SIG-M5 (cell line): ENCODE data around the gene GPR137C.
"Not testable (repeated sequence)": the region's sequence is repeated elsewhere in the genome, so short reads cannot be mapped to it uniquely, and the experiment has no call there.

Experiments
- DNase-seq: peaks from one replicate; lab custom pipeline; 2025; lab: John Stamatoyannopoulos, UW

Gene GPR137C

GRCh38 chr14:52568454-52568853, 15.8 kb downstream of the GPR137C start:
- not testable (repeated sequence) for DNase-seq

DNA sequence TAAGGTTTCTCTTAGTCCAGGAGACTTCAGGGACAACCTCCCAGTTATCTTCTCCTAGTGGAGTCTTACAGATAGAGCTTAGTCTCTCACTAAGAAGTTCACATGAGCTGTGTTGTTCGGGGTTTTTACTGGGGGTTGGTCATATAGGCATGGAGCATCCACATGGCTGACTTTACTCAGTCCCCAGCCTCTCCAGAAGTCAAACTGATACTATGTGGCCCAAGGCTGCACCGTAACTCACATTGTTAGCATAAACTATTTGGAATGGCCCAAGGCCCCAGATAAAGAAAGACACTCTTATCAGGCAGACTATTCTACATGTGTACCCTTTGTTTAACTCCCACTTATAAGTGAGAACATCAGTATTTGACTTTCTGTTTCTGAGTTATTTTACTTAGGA, 23.2 kb downstream of the GPR137C start:
- DNase-seq: no peak

- DNase-seq: no peak
Observed at GRCh38 chr14:52583544-52583943, 30.9 kb downstream of the GPR137C start.

DNA sequence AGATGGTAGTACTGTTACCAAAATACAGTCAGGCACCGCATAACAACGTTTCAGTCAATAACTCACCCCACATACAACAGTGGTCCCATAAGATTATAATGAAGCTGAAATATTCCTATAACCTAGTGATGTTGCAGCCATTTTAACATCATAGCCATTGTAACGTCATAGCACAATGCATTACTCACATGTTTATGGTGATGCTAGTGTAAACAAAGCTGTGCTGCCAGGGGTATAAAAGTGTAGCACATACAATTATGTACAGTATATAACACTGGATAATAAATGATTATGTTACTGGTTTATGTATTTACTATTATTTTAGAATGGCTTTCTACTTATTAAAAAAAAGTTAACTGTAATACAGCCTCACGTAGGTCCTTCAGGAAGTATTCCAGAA, 37.0 kb downstream of the GPR137C start:
- no peak for DNase-seq

DNA sequence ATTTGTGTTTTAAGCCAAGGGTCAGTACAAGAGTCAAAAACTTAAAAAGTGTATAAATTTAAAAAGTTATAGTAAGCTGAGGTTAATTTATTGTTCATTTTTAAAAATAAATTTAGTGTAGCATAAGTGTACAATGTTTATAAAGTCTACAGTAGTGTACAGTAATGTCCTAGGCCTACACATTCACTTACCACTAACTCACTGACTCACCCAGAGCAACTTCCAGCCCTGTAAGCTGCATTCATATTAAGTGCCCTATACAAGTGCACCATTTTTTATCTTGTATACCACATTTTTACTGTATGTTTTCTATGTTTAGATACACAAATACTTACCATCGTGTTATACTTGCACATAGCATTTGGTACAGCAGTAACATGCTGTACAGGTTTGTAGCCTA, 37.7 kb downstream of the GPR137C start:
- DNase-seq: no peak

GRCh38 chr14:52596320-52596719, 43.7 kb downstream of the GPR137C start:
- DNase-seq: no peak

GRCh38 chr14:52596861-52597260, 44.2 kb downstream of the GPR137C start:
- DNase-seq: no peak

GRCh38 chr14:52598568-52598967, 45.9 kb downstream of the GPR137C start:
- DNase-seq: no peak

DNA sequence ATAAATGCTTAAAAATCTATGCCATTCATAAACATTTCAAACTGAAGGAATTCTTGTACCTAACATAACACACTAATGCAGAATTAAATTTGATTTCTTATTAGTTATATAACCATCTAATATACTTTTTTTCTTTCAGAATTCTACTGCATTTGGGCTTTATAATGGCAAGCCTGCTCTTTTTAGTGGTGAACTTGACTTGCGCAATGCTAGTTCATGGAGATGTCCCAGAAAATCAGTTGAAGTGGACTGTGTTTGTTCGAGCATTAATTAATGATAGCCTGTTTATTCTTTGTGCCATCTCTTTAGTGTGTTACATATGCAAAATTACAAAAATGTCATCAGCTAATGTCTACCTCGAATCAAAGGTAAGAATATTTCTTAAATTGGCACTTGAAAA, 47.3 kb downstream of the GPR137C start:
- no peak for DNase-seq

DNA sequence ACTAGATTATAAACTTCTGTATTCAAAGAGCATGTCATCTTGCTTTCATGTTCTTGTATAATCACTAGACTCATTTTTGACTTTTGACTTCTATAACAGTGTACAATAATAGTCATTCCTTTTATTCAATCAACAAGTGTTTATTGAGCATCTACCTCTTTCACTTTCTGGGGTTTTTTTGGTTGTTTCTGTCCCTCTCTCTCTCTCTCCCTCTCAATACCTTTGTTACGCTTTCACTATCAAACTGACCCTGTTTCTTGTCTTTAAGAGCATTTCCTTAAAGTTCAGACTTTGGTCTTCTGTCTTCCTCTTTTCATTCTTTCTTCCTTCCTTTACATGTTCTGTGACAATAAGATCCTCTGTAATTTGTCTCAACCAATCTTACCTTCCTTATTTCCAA, 49.5 kb downstream of the GPR137C start:
- DNase-seq: no peak

DNA sequence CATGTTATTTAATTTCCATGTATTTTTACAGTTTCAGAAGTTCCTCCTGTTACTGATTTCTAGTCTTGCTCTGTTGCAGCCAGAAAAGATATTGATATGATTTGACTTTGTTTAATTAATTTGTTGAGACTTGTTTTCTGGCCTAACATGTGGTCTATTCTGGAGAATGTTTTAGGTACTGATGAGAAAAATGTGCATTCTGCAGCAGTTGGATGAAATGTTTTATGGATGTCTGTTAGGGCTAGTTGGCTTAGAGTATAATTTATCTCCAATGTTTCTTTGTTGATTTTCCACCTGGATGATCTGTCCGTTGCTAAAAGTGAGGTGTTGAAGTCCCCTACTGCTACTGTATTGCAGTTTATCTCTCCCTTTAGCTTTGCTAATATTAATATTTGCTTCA, 54.4 kb downstream of the GPR137C start:
- no peak for DNase-seq

DNA sequence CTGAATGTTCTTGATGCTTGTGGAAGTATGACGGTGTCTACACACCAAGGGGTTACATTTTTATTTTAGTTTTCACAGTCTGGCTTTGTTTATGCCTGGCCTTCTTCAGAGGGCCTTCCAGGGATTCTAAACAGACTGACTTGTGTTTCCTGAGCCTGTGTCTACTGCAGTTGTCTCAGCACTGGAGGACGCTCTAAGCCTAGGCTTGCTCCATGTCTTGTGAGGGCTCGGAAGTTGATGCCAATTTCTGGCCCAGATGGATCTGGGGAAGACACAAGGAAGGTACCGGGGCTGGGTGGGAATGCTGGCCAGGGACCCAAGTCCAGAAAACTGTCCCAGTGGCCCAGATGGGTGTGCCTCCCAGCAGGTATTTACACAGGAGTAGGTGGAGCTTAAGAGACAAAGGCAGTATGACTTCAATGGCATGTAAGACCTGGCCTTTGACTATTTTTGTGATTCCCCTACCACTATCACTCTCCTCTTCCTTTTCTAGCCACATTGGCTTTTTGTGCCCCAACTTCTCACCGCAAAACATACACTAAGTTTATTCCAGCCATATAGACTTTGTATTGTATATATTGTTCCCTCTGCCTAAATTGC, 56.9 kb downstream of the GPR137C start:
- DNase-seq: no peak

- no peak for DNase-seq
Observed at GRCh38 chr14:52610187-52610586, 57.6 kb downstream of the GPR137C start.

DNA sequence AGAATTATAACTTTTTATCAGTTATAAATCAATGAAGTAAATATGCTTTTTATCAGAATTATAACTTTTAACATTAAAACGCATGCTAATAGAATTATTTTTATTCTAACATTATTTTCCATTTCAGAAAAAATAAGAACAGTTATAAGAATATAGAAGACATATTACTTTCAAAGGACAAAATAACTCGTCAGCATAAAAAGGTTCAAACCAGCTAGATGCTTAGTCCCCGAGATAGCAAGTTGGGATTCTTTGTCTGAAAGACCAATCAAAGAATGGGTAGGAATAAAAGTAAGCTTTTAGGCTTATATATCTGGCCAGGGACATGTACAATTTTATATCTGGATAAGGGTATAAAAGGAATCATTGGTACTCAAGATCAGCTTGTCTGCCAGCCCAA, 66.0 kb downstream of the GPR137C start:
- no peak for DNase-seq

DNA sequence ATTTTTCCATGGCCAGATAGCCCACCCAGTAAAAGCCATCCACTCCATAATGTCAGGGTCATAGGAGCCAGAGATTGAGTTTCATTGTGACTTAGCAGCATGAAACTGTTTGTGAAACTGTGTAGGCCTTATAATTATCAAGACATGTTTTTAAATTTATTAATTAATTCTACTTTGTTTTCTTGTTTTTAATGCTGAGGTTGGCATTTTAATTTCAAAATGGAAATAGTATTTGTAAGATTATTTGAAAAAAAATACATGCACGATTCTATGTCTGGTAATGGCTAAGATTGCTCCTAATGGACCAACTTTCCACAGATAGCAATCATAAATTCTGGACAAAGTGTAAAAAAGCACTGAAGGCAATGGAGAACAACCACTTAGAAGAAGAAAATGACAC, 67.1 kb downstream of the GPR137C start:
- DNase-seq: no peak

DNA sequence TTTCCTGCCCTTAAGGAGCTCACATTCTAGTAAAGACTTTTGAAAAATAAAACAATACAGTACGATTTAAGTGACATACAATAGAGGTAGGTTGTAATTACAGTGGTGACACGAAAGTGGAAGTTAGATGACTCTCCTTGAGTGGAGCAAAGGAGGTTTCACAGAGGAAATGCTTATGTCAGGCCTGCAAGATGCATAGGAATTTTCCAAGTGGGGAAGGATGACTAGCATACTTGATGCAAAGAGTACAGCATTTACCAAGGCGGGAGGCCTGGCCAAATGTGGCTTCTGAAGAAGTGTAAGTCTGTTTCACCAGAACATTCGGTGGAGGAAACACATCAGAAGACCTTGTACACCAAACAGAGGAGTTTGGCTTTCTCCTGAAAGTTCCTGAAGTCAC, 87.5 kb downstream of the GPR137C start:
- no peak for DNase-seq

DNA sequence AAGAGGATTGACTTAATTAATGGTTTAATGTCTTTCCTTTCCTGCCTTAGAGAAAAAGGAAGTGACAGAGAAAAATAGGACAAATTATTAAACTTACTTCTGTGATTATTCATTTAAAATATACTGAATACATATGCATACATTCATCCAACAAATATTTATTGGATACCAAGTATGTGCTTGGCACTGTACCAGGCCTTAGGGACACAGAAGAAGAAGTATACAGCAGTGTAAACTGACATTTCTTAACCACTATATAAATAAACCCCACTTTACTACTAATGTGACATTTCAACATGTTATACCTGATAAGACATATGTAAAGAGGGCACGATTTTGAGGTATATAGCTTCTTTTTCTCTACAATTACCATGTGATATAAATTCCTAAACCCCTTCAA, 89.1 kb downstream of the GPR137C start:
- no peak for DNase-seq

DNA sequence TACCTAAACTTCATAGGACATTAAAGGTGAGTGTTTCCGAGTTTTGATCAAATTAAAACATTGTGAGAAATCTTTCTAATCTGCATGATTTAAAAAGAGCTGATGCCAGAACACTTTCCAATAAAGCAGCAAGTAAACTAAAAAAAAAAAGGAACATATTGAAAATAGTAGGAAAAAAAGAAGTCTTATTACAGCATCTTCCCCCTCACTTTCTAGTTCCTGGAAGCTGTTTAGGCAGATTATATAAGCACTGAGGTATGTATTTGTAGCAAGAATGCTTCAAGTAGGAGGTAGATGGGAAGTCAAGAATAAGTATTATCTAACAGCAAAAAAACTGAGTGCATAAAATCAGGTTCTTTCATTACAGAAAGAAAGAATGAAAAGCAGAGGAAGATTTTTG, 96.9 kb downstream of the GPR137C start:
- no peak for DNase-seq

DNA sequence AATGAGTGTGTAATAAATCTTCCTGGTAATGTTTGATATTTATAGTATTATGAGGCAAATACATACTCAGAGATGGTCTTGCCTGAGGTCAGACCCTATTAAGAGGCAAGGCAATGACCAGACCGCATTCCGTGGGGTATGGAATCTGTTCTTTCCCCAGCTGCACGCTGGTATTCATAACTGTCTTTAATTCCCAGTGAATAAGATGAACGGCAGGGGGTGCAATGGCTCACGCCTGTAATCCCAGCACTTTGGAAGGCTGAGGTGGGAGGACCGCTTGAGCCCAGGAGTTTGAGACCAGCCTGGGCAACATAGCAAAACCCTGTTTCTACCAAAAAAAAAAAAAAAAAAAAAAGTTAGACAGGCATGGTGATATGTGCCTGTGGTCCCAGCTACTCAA, 98.1 kb downstream of the GPR137C start:
- no peak for DNase-seq

GRCh38 chr14:52656905-52657304, 104.3 kb downstream of the GPR137C start:
- no peak for DNase-seq

DNA sequence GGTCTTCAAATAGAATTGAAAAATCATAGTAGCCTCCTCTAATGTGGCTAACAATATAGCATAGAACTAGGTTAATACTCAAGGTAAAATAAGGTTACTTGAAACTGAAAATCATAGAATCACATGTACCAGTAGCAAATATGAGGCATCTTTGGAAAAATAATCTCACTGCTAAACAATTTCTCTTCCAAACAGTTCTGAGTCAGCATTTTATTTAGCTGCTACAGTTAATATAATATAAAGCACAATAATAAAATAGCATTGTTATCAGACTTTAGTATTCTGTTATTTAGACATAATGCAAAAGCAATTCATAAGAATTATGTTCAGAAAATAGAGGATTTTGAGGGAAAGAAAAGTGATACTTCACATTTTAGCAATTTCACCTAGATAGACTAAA, 107.7 kb downstream of the GPR137C start:
- no peak for DNase-seq

- DNase-seq: no peak
Observed at GRCh38 chr14:52660832-52661231, 108.2 kb downstream of the GPR137C start.

DNA sequence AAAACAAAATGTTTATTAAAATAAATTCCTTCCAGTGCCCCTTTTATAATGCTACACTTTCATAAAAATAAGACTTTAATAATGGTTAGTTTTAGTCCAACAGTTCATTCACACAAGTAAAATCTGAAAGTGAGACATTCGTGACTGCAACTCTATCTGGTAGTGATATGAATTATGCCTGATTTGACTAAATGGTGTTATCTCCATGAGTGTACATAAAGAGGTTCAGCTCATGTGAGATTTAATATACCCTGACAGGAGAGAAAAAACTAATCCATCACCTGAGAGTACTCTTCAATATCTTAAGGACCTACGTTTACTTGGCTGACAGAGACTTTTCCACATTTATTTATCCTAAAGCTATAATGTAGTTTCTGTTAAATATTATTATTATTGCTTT, 108.7 kb downstream of the GPR137C start:
- DNase-seq: no peak

- DNase-seq: no peak
Observed at GRCh38 chr14:52663850-52664249, 111.2 kb downstream of the GPR137C start.

DNA sequence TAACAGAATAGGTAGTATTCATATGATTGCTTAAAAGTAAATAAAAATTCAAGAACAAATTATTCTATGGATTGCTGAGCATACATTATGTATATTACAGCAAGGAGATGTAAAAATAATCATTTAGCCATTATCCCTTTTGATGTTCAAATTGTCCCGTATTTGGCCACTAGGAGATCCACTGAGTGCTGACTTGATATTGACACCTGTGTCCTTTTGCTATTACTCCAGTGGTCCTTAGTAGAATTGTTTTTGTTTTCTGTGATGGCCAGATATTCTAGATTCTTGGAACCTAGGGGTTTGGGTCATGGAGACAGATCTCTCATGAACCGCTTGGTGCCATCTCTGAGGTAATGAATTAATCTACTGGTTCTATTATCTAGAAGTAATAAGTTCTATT, 126.0 kb downstream of the GPR137C start:
- DNase-seq: no peak
